PC-3 (cell line): ENCODE measurements around the gene TEDC1. TPM values are rescaled to one million over a fixed set of nuclear protein-coding genes. Genes with fewer than 3 reads are reported as not detected.

ENCODE experiments used
- ATAC-seq: fragments of 200-7000 bp; cut with Tn5 transposase; 2 replicates; pipeline ENCODE4 v1.9.1; 2020; ENCODE audit warnings: mild to moderate bottlenecking, moderate library complexity
- BruUV-seq: library from RNA; stranded (reverse); fragments of 400-500 nt; replicated peaks from 2 replicates; lab custom pipeline; 2021; lab: Mats Ljungman, UMichigan
- CTCF ChIA-PET: fragments of 300-600 bp; sonication (Branson Sonifier 250); formaldehyde crosslinking; loops from one replicate; lab custom pipeline; 2022; ENCODE audit warnings: antibody characterized with exemption; lab: Charles Lee
- POLR2A ChIA-PET: fragments of 300-600 bp; sonication (Branson Sonifier 250); formaldehyde crosslinking; loops from one replicate; lab custom pipeline; 2022; ENCODE audit warnings: antibody characterized with exemption; ENCODE audit not compliant: unreplicated experiment; lab: Charles Lee
- DNase-seq: peaks from one replicate; pipeline ENCODE4 v3.0.0-alpha.2; 2015
- H2AFZ ChIP-seq: fragments of 300-600 bp; sonication (generic); 2 replicates; pipeline ENCODE4 v1.6.0; 2016; ENCODE audit warnings: antibody characterized with exemption, low read length
- H3F3A ChIP-seq: fragments of 300-600 bp; sonication (generic); one replicate; pipeline ENCODE4 v1.6.0; 2017; ENCODE audit warnings: antibody characterized with exemption, low read length, control low read depth, mild to moderate bottlenecking; ENCODE audit not compliant: unreplicated experiment
- H3K27ac ChIP-seq: fragments of 300-600 bp; sonication (generic); 2 replicates; pipeline ENCODE4 v1.5.1; 2016; ENCODE audit warnings: mild to moderate bottlenecking, low read length
- H3K27me3 ChIP-seq: fragments of 300-600 bp; sonication (generic); 2 replicates; pipeline ENCODE4 v1.6.1; 2016; ENCODE audit warnings: low read length, mixed read lengths
- H3K36me3 ChIP-seq: fragments of 300-600 bp; sonication (generic); 2 replicates; pipeline ENCODE4 v1.6.1; 2016; ENCODE audit warnings: low read depth, mixed run types, low read length, mixed read lengths
- H3K4me1 ChIP-seq: fragments of 300-600 bp; sonication (generic); 2 replicates; pipeline ENCODE4 v1.5.1; 2016; ENCODE audit warnings: low read length; ENCODE audit not compliant: insufficient read depth
- H3K4me2 ChIP-seq: fragments of 300-600 bp; sonication (generic); 2 replicates; pipeline ENCODE4 v1.6.0; 2016; ENCODE audit warnings: low read length
- H3K4me3 ChIP-seq: fragments of 300-600 bp; sonication (generic); 2 replicates; pipeline ENCODE4 v1.5.1; 2016; ENCODE audit warnings: mild to moderate bottlenecking, low read length, mixed read lengths
- H3K79me2 ChIP-seq: fragments of 300-600 bp; sonication (generic); 2 replicates; pipeline ENCODE4 v1.6.1; 2017; ENCODE audit warnings: low read length, mixed read lengths
- H3K9ac ChIP-seq: fragments of 300-600 bp; sonication (generic); 2 replicates; pipeline ENCODE4 v1.6.0; 2016; ENCODE audit warnings: mild to moderate bottlenecking, low read length
- H3K9me2 ChIP-seq: fragments of 300-600 bp; sonication (generic); replicated peaks from 2 replicates; pipeline ENCODE4 v1.6.1; 2016; ENCODE audit warnings: mixed run types, low read length, mixed read lengths
- H3K9me3 ChIP-seq: fragments of 300-600 bp; sonication (generic); 2 replicates; pipeline ENCODE4 v1.6.1; 2016; ENCODE audit warnings: low read length, mixed read lengths
- H4K20me1 ChIP-seq: fragments of 300-600 bp; sonication (generic); 2 replicates; pipeline ENCODE4 v1.6.1; 2016; ENCODE audit warnings: low read length, mixed read lengths
- EZH2 ChIP-seq: fragments of 300-600 bp; sonication (generic); IDR thresholded peaks from one replicate; pipeline ENCODE4 v1.6.1; 2017; ENCODE audit warnings: antibody characterized with exemption, mild to moderate bottlenecking, low read length; ENCODE audit not compliant: unreplicated experiment
- EZH2phosphoT487 ChIP-seq: fragments of 300-600 bp; sonication (generic); IDR thresholded peaks from 2 replicates; pipeline ENCODE4 v1.6.1; 2018; ENCODE audit warnings: mild to moderate bottlenecking, antibody characterized with exemption, low read length, borderline replicate concordance
- intact Hi-C: fragments of 100-400 bp; cut with micrococcal nuclease; formaldehyde crosslinking; loops from 2 replicates; pipeline ENCODE4 v1.9.0; 2023
- total RNA-seq: library from RNA; depleted of rRNA; stranded (reverse); fragments of >200 nt; gene quantifications from 2 replicates; pipeline ENCODE4 v1.2.3, GENCODE V29; 2014
- TF ChIP-seq, protein P1 (sequence below): fragments of 300-600 bp; sonication (generic); conservative IDR thresholded peaks from 2 replicates; pipeline ENCODE4 v1.5.1; 2017; ENCODE audit warnings: antibody characterized with exemption, low read depth, mild to moderate bottlenecking, low read length

The TEDC1 gene
- total RNA-seq, 1 experiment from 2014 or later: 66.7 TPM

DNA sequence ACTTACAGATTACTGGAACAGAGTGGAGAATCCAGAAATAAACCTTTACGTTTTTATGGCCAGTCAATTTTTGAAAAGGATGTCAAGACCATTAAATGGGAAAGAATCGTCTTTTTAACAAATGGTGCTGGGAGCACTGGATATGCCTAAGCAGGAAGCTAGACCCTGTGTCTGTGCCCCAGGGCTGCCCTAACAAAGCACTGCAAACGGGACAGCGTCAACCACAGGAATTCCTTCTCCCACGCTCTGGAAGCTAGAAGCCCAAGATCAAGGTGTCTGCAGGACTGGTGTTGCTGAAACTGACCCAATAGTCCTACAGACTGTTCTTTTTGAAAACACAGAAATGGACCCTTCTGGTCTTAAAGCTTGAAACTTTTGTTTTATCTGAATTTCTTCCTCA, 26.1 kb downstream of the TEDC1 start:
- Histone ChIP-seq H3K9me2 (no peaks in the 10 kb centered on the region), H3K79me2 (no peaks in the 10 kb centered on the region), H3K4me2 (no peak overlapping the region), H3F3A (no peaks in the 10 kb centered on the region), H3K9ac (no peak overlapping the region), H4K20me1 (no peaks in the 10 kb centered on the region), H3K4me1 (0 out of 2 replicates have a peak, but pooled peaks cover under 1% of the 10 kb centered on the region), H3K36me3 (no peaks in the 10 kb centered on the region), H3K4me3 (no peak overlapping the region), H2AFZ (no peak overlapping the region), H3K27me3 (peaks cover 4% of the 10 kb centered on the region; the same call in 1 of the 2 replicates), H3K27ac (no peak overlapping the region), H3K9me3 (no peaks in the 10 kb centered on the region)
- TF ChIP-seq, protein P1, sequence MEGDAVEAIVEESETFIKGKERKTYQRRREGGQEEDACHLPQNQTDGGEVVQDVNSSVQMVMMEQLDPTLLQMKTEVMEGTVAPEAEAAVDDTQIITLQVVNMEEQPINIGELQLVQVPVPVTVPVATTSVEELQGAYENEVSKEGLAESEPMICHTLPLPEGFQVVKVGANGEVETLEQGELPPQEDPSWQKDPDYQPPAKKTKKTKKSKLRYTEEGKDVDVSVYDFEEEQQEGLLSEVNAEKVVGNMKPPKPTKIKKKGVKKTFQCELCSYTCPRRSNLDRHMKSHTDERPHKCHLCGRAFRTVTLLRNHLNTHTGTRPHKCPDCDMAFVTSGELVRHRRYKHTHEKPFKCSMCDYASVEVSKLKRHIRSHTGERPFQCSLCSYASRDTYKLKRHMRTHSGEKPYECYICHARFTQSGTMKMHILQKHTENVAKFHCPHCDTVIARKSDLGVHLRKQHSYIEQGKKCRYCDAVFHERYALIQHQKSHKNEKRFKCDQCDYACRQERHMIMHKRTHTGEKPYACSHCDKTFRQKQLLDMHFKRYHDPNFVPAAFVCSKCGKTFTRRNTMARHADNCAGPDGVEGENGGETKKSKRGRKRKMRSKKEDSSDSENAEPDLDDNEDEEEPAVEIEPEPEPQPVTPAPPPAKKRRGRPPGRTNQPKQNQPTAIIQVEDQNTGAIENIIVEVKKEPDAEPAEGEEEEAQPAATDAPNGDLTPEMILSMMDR: no peak
- no peak for TF ChIP-seq EZH2phosphoT487
- TF ChIP-seq EZH2: no peak
- DNase-seq: no peak
- no TSS peak for BruUV-seq
- ChIA-PET POLR2A (no interaction called here), CTCF (no interaction called here)
- intact Hi-C loops: no loop called here
- no peak for ATAC-seq

DNA sequence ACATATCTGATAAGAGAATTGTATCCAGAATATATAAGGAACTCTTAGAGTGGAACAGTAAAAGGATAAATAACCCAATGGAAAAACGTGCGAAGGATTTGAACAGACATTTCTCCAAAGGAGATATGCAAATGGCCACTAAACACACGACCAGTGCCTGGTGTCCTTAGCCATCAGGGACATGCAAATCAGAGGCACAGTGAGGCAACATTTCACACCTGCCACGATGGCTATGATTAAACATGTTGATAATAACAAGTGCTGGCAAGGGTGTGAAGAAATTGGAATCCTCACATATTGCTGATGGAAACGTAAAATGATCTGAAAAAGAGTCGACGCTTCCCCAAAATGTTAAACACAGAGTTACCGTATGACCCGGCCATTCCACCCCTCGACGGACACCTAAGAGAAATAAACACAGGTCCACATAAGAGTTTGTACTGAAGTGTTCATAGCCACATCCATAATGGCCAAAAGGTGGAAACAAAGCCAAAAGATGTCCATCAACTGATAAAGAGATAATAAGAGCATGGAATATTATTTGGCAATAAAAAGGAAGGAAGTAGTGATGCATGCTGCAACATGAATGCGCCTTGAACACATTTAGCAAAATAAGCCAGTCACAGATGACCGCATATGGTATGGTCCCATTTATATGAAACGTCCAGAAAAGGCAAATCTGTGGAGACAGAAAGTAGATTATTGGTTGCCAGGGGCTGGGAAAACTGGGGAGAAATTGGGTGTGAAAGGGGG, 29.1 kb downstream of the TEDC1 start:
- Histone ChIP-seq H3K36me3 (no peaks in the 10 kb centered on the region), H3F3A (no peaks in the 10 kb centered on the region), H3K4me1 (no peaks in the 10 kb centered on the region), H3K9me2 (no peaks in the 10 kb centered on the region), H3K9ac (no peak overlapping the region), H2AFZ (no peak overlapping the region), H3K4me3 (no peak overlapping the region), H3K27me3 (peaks cover 4% of the 10 kb centered on the region; the same call in 1 of the 2 replicates), H3K9me3 (no peaks in the 10 kb centered on the region), H3K4me2 (no peak overlapping the region), H3K27ac (no peak overlapping the region), H4K20me1 (no peaks in the 10 kb centered on the region), H3K79me2 (no peaks in the 10 kb centered on the region)
- ChIA-PET CTCF (no interaction called here), POLR2A (no interaction called here)
- intact Hi-C loops: no loop called here
- DNase-seq (no peak), ATAC-seq (no peak)
- TF ChIP-seq EZH2 (no peak), EZH2phosphoT487 (no peak)
- TF ChIP-seq, protein P1: no peak
- BruUV-seq: no TSS peak

DNA sequence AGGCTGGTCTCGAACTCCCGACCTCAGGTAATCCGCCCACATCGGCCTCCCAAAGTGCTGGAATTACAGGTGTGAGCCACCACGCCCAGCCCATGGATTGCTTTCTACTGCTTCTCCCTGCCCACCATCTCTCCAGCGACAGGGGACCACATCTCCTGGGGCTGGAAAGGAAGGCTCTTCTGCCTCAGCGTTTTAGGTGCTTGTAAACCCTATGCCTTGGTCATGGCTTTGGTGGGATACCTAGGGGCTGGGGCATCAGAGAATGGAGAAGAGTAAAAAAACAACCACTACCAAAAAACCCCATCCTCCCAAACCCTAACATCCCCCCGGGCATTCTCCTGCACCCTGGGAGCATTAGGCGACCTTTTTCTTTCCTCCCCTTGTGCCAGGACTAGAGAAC, 34.3 kb downstream of the TEDC1 start:
- no peaks in the 10 kb centered on the region for H3K36me3 ChIP-seq
- H3K9ac ChIP-seq: no peak overlapping the region
- ATAC-seq: no peak
- H3K9me3 ChIP-seq: no peaks in the 10 kb centered on the region
- no TSS peak for BruUV-seq
- H3K27me3 ChIP-seq: no peaks in the 10 kb centered on the region
- no peaks in the 10 kb centered on the region for H4K20me1 ChIP-seq
- peaks cover 9% of the 10 kb centered on the region; the same call in 1 of the 2 replicates for H3K79me2 ChIP-seq
- no peak for DNase-seq
- intact Hi-C loops: no loop called here
- H3F3A ChIP-seq: no peaks in the 10 kb centered on the region
- ChIA-PET POLR2A (no interaction called here), CTCF (interaction anchor here (0.7 kb wide), 1 partner anchor 318 kb away, joined by 4 read pairs; no protein-coding TSS in a partner anchor)
- no peak overlapping the region for H3K4me3 ChIP-seq
- H3K27ac ChIP-seq: no peak overlapping the region
- H2AFZ ChIP-seq: no peak overlapping the region
- peaks cover 10% of the 10 kb centered on the region; the same call in 1 of the 2 replicates for H3K4me1 ChIP-seq
- no peak overlapping the region for H3K4me2 ChIP-seq
- no peaks in the 10 kb centered on the region for H3K9me2 ChIP-seq
- TF ChIP-seq EZH2phosphoT487: no peak
- TF ChIP-seq EZH2: no peak
- TF ChIP-seq, protein P1: no peak
